A673 (cell line): ENCODE measurements around the gene TMEM131L. TPM values are rescaled to one million over a fixed set of nuclear protein-coding genes. Genes with fewer than 3 reads are reported as not detected.

Experiments used
- BruUV-seq: library from RNA; stranded (reverse); fragments of 400-500 nt; replicated peaks from 2 replicates; lab custom pipeline; 2021; lab: Mats Ljungman, UMichigan
- CTCF ChIA-PET: fragments of 300-600 bp; sonication (Branson Sonifier 250); formaldehyde crosslinking; loops from one replicate; lab custom pipeline; 2022; ENCODE audit warnings: antibody characterized with exemption; lab: Charles Lee
- POLR2A ChIA-PET: fragments of 300-600 bp; sonication (Branson Sonifier 250); formaldehyde crosslinking; loops from one replicate; lab custom pipeline; 2022; ENCODE audit warnings: antibody characterized with exemption; ENCODE audit not compliant: low non-redundant PET; lab: Charles Lee
- DNase-seq: peaks from one replicate; pipeline ENCODE4 v3.0.0-alpha.2; 2015; ENCODE audit warnings: low spot score
- H3K27ac ChIP-seq: fragments of 200-600 bp; sonication (generic); 2 replicates; pipeline ENCODE4 v1.5.1; 2016; ENCODE audit warnings: mixed run types, low read depth, mild to moderate bottlenecking, mixed read lengths, antibody characterized with exemption, low read length; ENCODE audit not compliant: poor library complexity, severe bottlenecking
- H3K27me3 ChIP-seq: fragments of 200-600 bp; sonication (generic); replicated peaks from 2 replicates; pipeline ENCODE4 v1.6.1; 2017; ENCODE audit warnings: mixed run types, low read depth, mild to moderate bottlenecking, mixed read lengths, antibody characterized with exemption, low read length; ENCODE audit not compliant: insufficient read depth, poor library complexity
- H3K36me3 ChIP-seq: fragments of 200-600 bp; sonication (generic); 2 replicates; pipeline ENCODE4 v1.6.1; 2016; ENCODE audit warnings: mixed run types, mild to moderate bottlenecking, mixed read lengths, antibody characterized with exemption, low read length; ENCODE audit not compliant: insufficient read depth, poor library complexity, severe bottlenecking
- H3K4me1 ChIP-seq: fragments of 200-600 bp; sonication (generic); 2 replicates; pipeline ENCODE4 v1.6.1; 2017; ENCODE audit warnings: mixed run types, mild to moderate bottlenecking, mixed read lengths, antibody characterized with exemption, low read length; ENCODE audit not compliant: insufficient read depth, poor library complexity, severe bottlenecking
- H3K4me3 ChIP-seq: fragments of 200-600 bp; sonication (generic); 2 replicates; pipeline ENCODE4 v1.5.1; 2016; ENCODE audit warnings: low read depth, mixed run types, mild to moderate bottlenecking, mixed read lengths, low read length; ENCODE audit not compliant: poor library complexity, severe bottlenecking
- H3K9me3 ChIP-seq: fragments of 200-600 bp; sonication (generic); 2 replicates; pipeline ENCODE4 v1.6.1; 2016; ENCODE audit warnings: mixed run types, low read depth, mild to moderate bottlenecking, mixed read lengths, antibody characterized with exemption, low read length; ENCODE audit not compliant: poor library complexity, severe bottlenecking
- CTCF ChIP-seq: fragments of 300-800, 200-600 bp; sonication (generic); conservative IDR thresholded peaks from 2 replicates; pipeline ENCODE4 v1.5.1; 2017; ENCODE audit warnings: low read depth, mild to moderate bottlenecking, antibody characterized with exemption, low read length, moderate library complexity, mixed read lengths
- EZH2 ChIP-seq: fragments of 200-600 bp; sonication (generic); IDR thresholded peaks from 2 replicates; pipeline ENCODE4 v1.6.1; 2017; ENCODE audit warnings: borderline replicate concordance, low read depth, mild to moderate bottlenecking, mixed read lengths, antibody characterized with exemption, low read length; ENCODE audit not compliant: poor library complexity, severe bottlenecking
- intact Hi-C: fragments of 100-400 bp; cut with micrococcal nuclease; formaldehyde crosslinking; loops from one replicate; pipeline ENCODE4 v1.10.0; 2022; ENCODE audit not compliant: unreplicated experiment
- total RNA-seq: library from RNA; stranded (reverse); gene quantifications from 2 replicates; pipeline ENCODE4 v1.2.3, GENCODE V29; 2021

Gene TMEM131L
- total RNA-seq, 1 experiment from 2014 or later, result 18.4 TPM

GRCh38 chr4:153639833-153640802, 174.0 kb downstream of the TMEM131L start:
- Histone ChIP-seq H3K4me3 (no peak overlapping the region), H3K27ac (no peak overlapping the region), H3K4me1 (no peaks in the 10 kb centered on the region), H3K9me3 (no peaks in the 10 kb centered on the region), H3K27me3 (no peaks in the 10 kb centered on the region), H3K36me3 (peaks cover 8% of the 10 kb centered on the region)
- no peak for TF ChIP-seq EZH2
- no peak for TF ChIP-seq CTCF
- intact Hi-C loops, result loop anchor here (10.0 kb wide), 1 partner anchor 205 kb away; no protein-coding TSS in a partner anchor
- no TSS peak for BruUV-seq
- DNase-seq, result no peak
- ChIA-PET POLR2A (interaction anchor here (0.6 kb wide), 1 partner anchor 268 kb away, joined by 3 read pairs; no protein-coding TSS in a partner anchor), CTCF (no interaction called here)

GRCh38 chr4:153641532-153641931, 175.4 kb downstream of the TMEM131L start:
- BruUV-seq, result no TSS peak
- CTCF ChIA-PET, result no interaction called here

More at GRCh38 chr4:153641532-153641931, 175.4 kb downstream of the TMEM131L start:
- intact Hi-C loops, result loop anchor here (10.0 kb wide), 1 partner anchor 207 kb away; no protein-coding TSS in a partner anchor
- H3K9me3 ChIP-seq, result no peaks in the 10 kb centered on the region
- H3K4me1 ChIP-seq, result no peaks in the 10 kb centered on the region
- no peaks in the 10 kb centered on the region for H3K27me3 ChIP-seq
- TF ChIP-seq CTCF (no peak), EZH2 (no peak)
- no peak overlapping the region for H3K4me3 ChIP-seq
- H3K27ac ChIP-seq, result no peak overlapping the region
- DNase-seq, result no peak
- no peaks in the 10 kb centered on the region for H3K36me3 ChIP-seq
- POLR2A ChIA-PET, result no interaction called here
